ENCODE results near the gene AURKB.

- TF ChIP-seq CTCF (IDR thresholded peaks at IDR 0.05), result no peak
- TF ChIP-seq POLR2A (IDR thresholded peaks at IDR 0.05), result no peak
Observed at GRCh38 chr17:8256291-8256690, 45.9 kb upstream of the AURKB start.
